ENCODE data around the gene CAMSAP2.

GRCh38 chr1:200836213-200836612 lies 97.5 kb downstream of the CAMSAP2 start:
- TF ChIP-seq CTCF (IDR thresholded peaks at IDR 0.05) = no peak
- TF ChIP-seq POLR2A (IDR thresholded peaks at IDR 0.05) = no peak
